ENCODE data around the gene ZNF320.
A peak's percentile ranks its signal among the peaks of the same experiment; 100 is the strongest.
"Not testable (repeated sequence)": the region's sequence is repeated elsewhere in the genome, so short reads cannot be mapped to it uniquely, and the experiment has no call there.

The ZNF320 gene

GRCh38 chr19:52942386-52943133 is 45.1 kb upstream of the ZNF320 start:
- no peak for TF ChIP-seq CTCF (IDR thresholded peaks at IDR 0.05; ENCODE audit: insufficient read depth, low read depth, low read length, missing control alignments)
- peak overlapping the region; percentile 97 for H3K4me3 ChIP-seq (ENCODE audit: low read length)
- DNase-seq (ENCODE audit: low read depth) = peak; percentile 86

- H3K4me3 ChIP-seq (ENCODE audit: low read length) = peak overlapping the region; percentile 97
- no peak for TF ChIP-seq CTCF (IDR thresholded peaks at IDR 0.05; ENCODE audit: insufficient read depth, low read depth, low read length, missing control alignments)
- DNase-seq (ENCODE audit: low read depth) = peak; percentile 39
Measured at GRCh38 chr19:52941941-52942385, 44.5 kb upstream of the ZNF320 start.

- H3K4me3 ChIP-seq (ENCODE audit: low read length) = peak overlapping the region; percentile 97
- DNase-seq (ENCODE audit: low read depth) = not testable (repeated sequence)
Measured at GRCh38 chr19:52941523-52941922, 44.1 kb upstream of the ZNF320 start.

- not testable (repeated sequence) for H3K4me3 ChIP-seq (ENCODE audit: low read length); DNase-seq (ENCODE audit: low read depth)
Measured at GRCh38 chr19:52940905-52941304, 43.5 kb upstream of the ZNF320 start.

GRCh38 chr19:52938761-52939160 is 41.3 kb upstream of the ZNF320 start:
- no peak for TF ChIP-seq CTCF (IDR thresholded peaks at IDR 0.05; ENCODE audit: insufficient read depth, low read depth, low read length, missing control alignments)
- peak; percentile 39 for DNase-seq (ENCODE audit: low read depth)
- no peak overlapping the region for H3K4me3 ChIP-seq (ENCODE audit: low read length)

GRCh38 chr19:52936954-52937325 is 39.5 kb upstream of the ZNF320 start:
- H3K4me3 ChIP-seq (ENCODE audit: low read length) = no peak overlapping the region
- DNase-seq (ENCODE audit: low read depth) = no peak
- no peak for TF ChIP-seq CTCF (IDR thresholded peaks at IDR 0.05; ENCODE audit: insufficient read depth, low read depth, low read length, missing control alignments)

GRCh38 chr19:52936151-52936953 is 38.9 kb upstream of the ZNF320 start:
- TF ChIP-seq CTCF (IDR thresholded peaks at IDR 0.05; ENCODE audit: insufficient read depth, low read depth, low read length, missing control alignments) = no peak
- DNase-seq (ENCODE audit: low read depth) = no peak
- no peak overlapping the region for H3K4me3 ChIP-seq (ENCODE audit: low read length)

GRCh38 chr19:52935434-52935833 is 38.0 kb upstream of the ZNF320 start:
- DNase-seq (ENCODE audit: low read depth) = peak; percentile 38
- TF ChIP-seq CTCF (IDR thresholded peaks at IDR 0.05; ENCODE audit: insufficient read depth, low read depth, low read length, missing control alignments) = no peak
- no peak overlapping the region for H3K4me3 ChIP-seq (ENCODE audit: low read length)

GRCh38 chr19:52924641-52925040 is 27.2 kb upstream of the ZNF320 start:
- peak; percentile 82 for DNase-seq (ENCODE audit: low read depth)
- not testable (repeated sequence) for H3K4me3 ChIP-seq (ENCODE audit: low read length)

Measured in epithelial cell of esophagus (primary cell).